ENCODE results near the gene SP3. TPM values are rescaled to one million over a fixed set of nuclear protein-coding genes. Genes with fewer than 3 reads are reported as not detected.

SP3 gene
- total and polyA plus RNA-seq, 12 donors = 8.6 to 45.7 (median 40.7) TPM

GRCh38 chr2:173858291-173858731 lies 106.9 kb downstream of the SP3 start:
- Histone ChIP-seq H3K9me3 (no peaks in the 10 kb centered on the region), H3K4me3 (no peak overlapping the region), H3K4me1 (peaks cover 0 to 24% (median 11%) of the 10 kb centered on the region in 9 donors), H3K36me3 (no peaks in the 10 kb centered on the region), H3K27ac (no peak overlapping the region), H3K27me3 (peaks cover 0 to 5% (median 0%) of the 10 kb centered on the region in 7 donors)
- ATAC-seq = no peak
- intact Hi-C loops (cut with DNase I) = no loop called here
- 67 to 69% methylated on average over 10 of the region's 10 CpGs for WGBS, 2 donors
- DNase-seq = no peak
- TF ChIP-seq CTCF (IDR thresholded peaks at IDR 0.05) = no peak

All from heart right ventricle (tissue), 16 donors.